Thoracic aorta (tissue), 2 donors: ENCODE data around the gene RASGEF1B. TPM values are rescaled to one million over a fixed set of nuclear protein-coding genes. Genes with fewer than 3 reads are reported as not detected.

Experiments used
- ATAC-seq: fragments of 150-250 bp; one replicate; pipeline ENCODE4 v1.8.0; 2017; ENCODE audit warnings: low read depth; ENCODE audit not compliant: insufficient number of reproducible peaks, low FRiP score
- DNase-seq: peaks from one replicate; pipeline ENCODE4 v3.0.0-alpha.2; 2020; ENCODE audit warnings: low spot score
- H3K27ac ChIP-seq, 2 donors: fragments of 200-600 bp; sonication (generic); 1 replicate in 1 of 2; 2 replicates in 1 of 2; pipeline ENCODE4 v1.5.1; 2016; ENCODE audit warnings: mild to moderate bottlenecking in 2 of 2, moderate library complexity in 2 of 2
- H3K27me3 ChIP-seq: fragments of 200-600 bp; sonication (generic); replicated peaks from 2 replicates; pipeline ENCODE4 v1.6.0; 2016; ENCODE audit warnings: mild to moderate bottlenecking; ENCODE audit not compliant: insufficient read depth
- H3K36me3 ChIP-seq: fragments of 200-600 bp; sonication (generic); one replicate; pipeline ENCODE4 v1.5.1; 2016
- H3K4me1 ChIP-seq, 2 donors: fragments of 200-600 bp; sonication (generic); 1 replicate in 1 of 2; 2 replicates in 1 of 2; pipeline versions ENCODE4 v1.5.1 to v1.6.0; 2016; ENCODE audit warnings: low read depth in 2 of 2, mild to moderate bottlenecking in 1 of 2; ENCODE audit not compliant: control insufficient read depth in 1 of 2
- H3K4me3 ChIP-seq: fragments of 200-600 bp; sonication (generic); 2 replicates; pipeline ENCODE4 v1.5.1; 2016; ENCODE audit warnings: mild to moderate bottlenecking
- H3K9me3 ChIP-seq: fragments of 200-600 bp; sonication (generic); 2 replicates; pipeline ENCODE4 v1.5.1; 2016
- total RNA-seq, 2 donors: library from RNA; depleted of rRNA; stranded (reverse); fragments of >200 nt; gene quantifications; one replicate each; pipeline versions ENCODE4 v1.1.0 to v1.2.3, GENCODE V29; 2016
- TF ChIP-seq, protein P1 (sequence below): fragments of 200-600 bp; sonication (generic); IDR thresholded peaks from one replicate; pipeline ENCODE4 v1.5.1; 2019; ENCODE audit warnings: antibody characterized with exemption

RASGEF1B gene
- total RNA-seq, 2 donors from 2014 or later: 24.4 to 42.0 TPM

DNA sequence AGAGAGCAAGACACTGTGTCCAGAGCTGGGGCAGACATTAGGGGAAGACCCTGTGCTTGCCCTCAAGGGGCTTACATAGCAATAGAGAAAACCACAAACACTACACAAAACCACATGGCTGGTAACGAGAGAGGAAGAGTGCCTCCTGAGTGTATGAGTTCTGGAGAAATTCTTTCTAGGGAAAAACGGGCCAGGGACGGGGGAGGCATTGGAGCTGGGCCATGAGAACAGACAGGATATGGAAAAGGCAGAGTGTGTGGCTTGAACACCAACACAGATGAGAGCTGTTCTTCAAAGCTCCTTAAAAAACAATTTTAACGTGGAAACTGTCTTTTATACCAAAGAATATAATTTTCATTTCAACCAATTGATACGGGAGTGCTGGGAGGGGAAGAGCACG lies 42.7 kb downstream of the RASGEF1B start:
- Histone ChIP-seq H3K4me1 (no peaks in the 10 kb centered on the region), H3K4me3 (no peak overlapping the region), H3K27me3 (no peaks in the 10 kb centered on the region), H3K27ac (no peak overlapping the region), H3K9me3 (no peaks in the 10 kb centered on the region), H3K36me3 (peaks cover under 1% of the 10 kb centered on the region)
- no peak for DNase-seq
- TF ChIP-seq, protein P1, sequence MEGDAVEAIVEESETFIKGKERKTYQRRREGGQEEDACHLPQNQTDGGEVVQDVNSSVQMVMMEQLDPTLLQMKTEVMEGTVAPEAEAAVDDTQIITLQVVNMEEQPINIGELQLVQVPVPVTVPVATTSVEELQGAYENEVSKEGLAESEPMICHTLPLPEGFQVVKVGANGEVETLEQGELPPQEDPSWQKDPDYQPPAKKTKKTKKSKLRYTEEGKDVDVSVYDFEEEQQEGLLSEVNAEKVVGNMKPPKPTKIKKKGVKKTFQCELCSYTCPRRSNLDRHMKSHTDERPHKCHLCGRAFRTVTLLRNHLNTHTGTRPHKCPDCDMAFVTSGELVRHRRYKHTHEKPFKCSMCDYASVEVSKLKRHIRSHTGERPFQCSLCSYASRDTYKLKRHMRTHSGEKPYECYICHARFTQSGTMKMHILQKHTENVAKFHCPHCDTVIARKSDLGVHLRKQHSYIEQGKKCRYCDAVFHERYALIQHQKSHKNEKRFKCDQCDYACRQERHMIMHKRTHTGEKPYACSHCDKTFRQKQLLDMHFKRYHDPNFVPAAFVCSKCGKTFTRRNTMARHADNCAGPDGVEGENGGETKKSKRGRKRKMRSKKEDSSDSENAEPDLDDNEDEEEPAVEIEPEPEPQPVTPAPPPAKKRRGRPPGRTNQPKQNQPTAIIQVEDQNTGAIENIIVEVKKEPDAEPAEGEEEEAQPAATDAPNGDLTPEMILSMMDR: no peak
- no peak for ATAC-seq

- H3K4me1 ChIP-seq: no peaks in the 10 kb centered on the region
Measured at GRCh38 chr4:81428002-81428401, 43.7 kb downstream of the RASGEF1B start.

GRCh38 chr4:81427344-81427821 lies 44.3 kb downstream of the RASGEF1B start:
- Histone ChIP-seq H3K27ac (no peak overlapping the region), H3K27me3 (no peaks in the 10 kb centered on the region), H3K36me3 (no peaks in the 10 kb centered on the region), H3K4me3 (no peak overlapping the region), H3K9me3 (no peaks in the 10 kb centered on the region), H3K4me1 (no peaks in the 10 kb centered on the region)
- DNase-seq: no peak
- TF ChIP-seq, protein P1: no peak
- ATAC-seq: no peak

More at GRCh38 chr4:81428002-81428401, 43.7 kb downstream of the RASGEF1B start:
- no peaks in the 10 kb centered on the region for H3K27me3 ChIP-seq
- H3K9me3 ChIP-seq: no peaks in the 10 kb centered on the region
- DNase-seq: no peak
- TF ChIP-seq, protein P1: no peak
- no peaks in the 10 kb centered on the region for H3K36me3 ChIP-seq
- H3K4me3 ChIP-seq: no peak overlapping the region
- no peak for ATAC-seq
- no peak overlapping the region for H3K27ac ChIP-seq

DNA sequence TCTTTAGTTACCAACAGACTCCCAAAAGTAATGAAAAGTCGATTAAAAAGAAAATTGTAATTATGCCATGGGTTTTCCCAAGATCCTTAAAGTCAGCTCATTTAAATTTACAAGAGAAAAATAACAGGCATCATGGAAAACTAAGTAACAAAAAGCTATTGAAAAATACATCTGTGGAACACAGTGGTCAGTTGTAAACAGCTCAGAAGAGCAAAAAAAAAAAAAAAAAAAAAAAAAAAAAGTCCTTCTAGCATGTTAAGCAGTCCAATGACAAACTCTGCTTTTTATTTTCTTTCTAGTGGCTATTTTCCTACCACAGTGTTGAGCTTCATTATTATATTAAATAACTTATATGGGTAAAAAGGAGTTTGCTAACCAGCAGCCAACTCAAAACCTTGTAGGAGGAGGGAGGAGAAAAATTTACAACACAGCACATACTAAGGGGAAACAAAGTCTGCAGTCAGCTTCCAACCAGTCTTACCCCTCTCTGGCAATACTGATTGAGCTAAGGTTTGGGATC lies 44.9 kb downstream of the RASGEF1B start:
- ATAC-seq (no peak), DNase-seq (no peak)
- H3K27me3 ChIP-seq: no peaks in the 10 kb centered on the region
- no peak overlapping the region for H3K4me3 ChIP-seq
- TF ChIP-seq, protein P1: no peak
- no peaks in the 10 kb centered on the region for H3K9me3 ChIP-seq
- no peaks in the 10 kb centered on the region for H3K4me1 ChIP-seq
- no peaks in the 10 kb centered on the region for H3K36me3 ChIP-seq
- H3K27ac ChIP-seq: no peak overlapping the region

GRCh38 chr4:81424816-81425755 lies 46.6 kb downstream of the RASGEF1B start:
- TF ChIP-seq, protein P1: no peak
- H3K27ac ChIP-seq: no peak overlapping the region

More at GRCh38 chr4:81424816-81425755, 46.6 kb downstream of the RASGEF1B start:
- Histone ChIP-seq H3K36me3 (no peaks in the 10 kb centered on the region), H3K4me1 (no peaks in the 10 kb centered on the region), H3K9me3 (no peaks in the 10 kb centered on the region), H3K27me3 (no peaks in the 10 kb centered on the region), H3K4me3 (no peak overlapping the region)
- DNase-seq (no peak), ATAC-seq (no peak)
